ENCODE measurements around the gene CYP1B1. TPM values are rescaled to one million over a fixed set of nuclear protein-coding genes. Genes with fewer than 3 reads are reported as not detected.

CYP1B1 gene
- total RNA-seq, 4 donors from 2014 or later, result 10.7 to 19.6 (median 12.8) TPM

GRCh38 chr2:38076152-38076709, 280 bp upstream of the CYP1B1 start:
- peak overlapping the region; percentile 93 for H3K27ac ChIP-seq
- 2% methylated on average over 17 of the region's 51 CpGs for WGBS
- H3K4me1 ChIP-seq, result peaks cover 41% of the 10 kb centered on the region
- peaks cover 20% of the 10 kb centered on the region for H3K27me3 ChIP-seq
- H3K4me3 ChIP-seq, result peak overlapping the region; percentile 76
- H3K9me3 ChIP-seq, result no peaks in the 10 kb centered on the region
- peak; percentile 86 to 87 for DNase-seq (ENCODE audit: low spot score in 2 of 2)
- no peaks in the 10 kb centered on the region for H3K36me3 ChIP-seq
- no peak for TF ChIP-seq EP300 (IDR thresholded peaks at IDR 0.05)
- no peak for TF ChIP-seq POLR2A (IDR thresholded peaks at IDR 0.05)
- TF ChIP-seq CTCF (IDR thresholded peaks at IDR 0.05), result peak; percentile 1 to 36
- no peak for TF ChIP-seq POLR2AphosphoS5 (IDR thresholded peaks at IDR 0.05)

- DNase-seq (ENCODE audit: low spot score in 2 of 2), result no peak
- Histone ChIP-seq H3K36me3 (no peaks in the 10 kb centered on the region), H3K4me1 (peaks cover 41% of the 10 kb centered on the region), H3K27ac (peak overlapping the region; percentile 93), H3K9me3 (no peaks in the 10 kb centered on the region), H3K4me3 (peak overlapping the region; percentile 76), H3K27me3 (peaks cover 20% of the 10 kb centered on the region)
- WGBS, result 13% methylated on average over 16 of the region's 82 CpGs
- TF ChIP-seq POLR2AphosphoS5 (IDR thresholded peaks at IDR 0.05), result no peak
- TF ChIP-seq CTCF (IDR thresholded peaks at IDR 0.05), result no peak
- TF ChIP-seq POLR2A (IDR thresholded peaks at IDR 0.05), result no peak
- no peak for TF ChIP-seq EP300 (IDR thresholded peaks at IDR 0.05)
These were observed 1.0 kb downstream of the CYP1B1 start for GRCh38 chr2:38074764-38075506.

- Histone ChIP-seq H3K27me3 (peaks cover 20% of the 10 kb centered on the region), H3K27ac (no peak overlapping the region), H3K4me1 (peaks cover 41% of the 10 kb centered on the region), H3K9me3 (no peaks in the 10 kb centered on the region), H3K36me3 (no peaks in the 10 kb centered on the region), H3K4me3 (peak overlapping the region; percentile 76)
- TF ChIP-seq POLR2A (IDR thresholded peaks at IDR 0.05), result no peak
- no peak for TF ChIP-seq EP300 (IDR thresholded peaks at IDR 0.05)
- TF ChIP-seq POLR2AphosphoS5 (IDR thresholded peaks at IDR 0.05), result no peak
- no peak for TF ChIP-seq CTCF (IDR thresholded peaks at IDR 0.05)
- 14% methylated on average over 35 of the region's 58 CpGs for WGBS
- DNase-seq (ENCODE audit: low spot score in 2 of 2), result no peak
These were observed 1.7 kb downstream of the CYP1B1 start for GRCh38 chr2:38074058-38074763.

- Histone ChIP-seq H3K4me3 (peak overlapping the region; percentile 76), H3K9me3 (no peaks in the 10 kb centered on the region), H3K36me3 (no peaks in the 10 kb centered on the region), H3K4me1 (peaks cover 41% of the 10 kb centered on the region), H3K27ac (no peak overlapping the region), H3K27me3 (peaks cover 20% of the 10 kb centered on the region)
- 46% methylated on average over 32 of the region's 32 CpGs for WGBS
- TF ChIP-seq POLR2AphosphoS5 (IDR thresholded peaks at IDR 0.05) (no peak), EP300 (IDR thresholded peaks at IDR 0.05) (no peak)
- no peak for DNase-seq (ENCODE audit: low spot score in 2 of 2)
These were observed 2.5 kb downstream of the CYP1B1 start for GRCh38 chr2:38073211-38074057.

- Histone ChIP-seq H3K4me1 (peaks cover 18% of the 10 kb centered on the region), H3K4me3 (no peak overlapping the region), H3K27ac (no peak overlapping the region), H3K27me3 (peaks cover 14% of the 10 kb centered on the region), H3K9me3 (no peaks in the 10 kb centered on the region), H3K36me3 (no peaks in the 10 kb centered on the region)
- 75% methylated on average over 3 of the region's 3 CpGs for WGBS
- TF ChIP-seq POLR2A (IDR thresholded peaks at IDR 0.05), result no peak
- TF ChIP-seq EP300 (IDR thresholded peaks at IDR 0.05), result no peak
- no peak for TF ChIP-seq POLR2AphosphoS5 (IDR thresholded peaks at IDR 0.05)
- TF ChIP-seq CTCF (IDR thresholded peaks at IDR 0.05), result no peak
- DNase-seq (ENCODE audit: low spot score in 2 of 2), result no peak
These were observed 5.5 kb downstream of the CYP1B1 start for GRCh38 chr2:38070438-38070837.

Measured in suprapubic skin (tissue), 4 donors.